GM18520 (cell line): ENCODE data around the gene ARHGAP21.
A peak's percentile ranks its signal among the peaks of the same experiment; 100 is the strongest.

Experiments
- ATAC-seq: cut with Tn5 transposase; IDR thresholded peaks from one replicate; pipeline ENCODE4 v1.9.1; 2021; ENCODE audit not compliant: unreplicated experiment

ARHGAP21 gene

DNA sequence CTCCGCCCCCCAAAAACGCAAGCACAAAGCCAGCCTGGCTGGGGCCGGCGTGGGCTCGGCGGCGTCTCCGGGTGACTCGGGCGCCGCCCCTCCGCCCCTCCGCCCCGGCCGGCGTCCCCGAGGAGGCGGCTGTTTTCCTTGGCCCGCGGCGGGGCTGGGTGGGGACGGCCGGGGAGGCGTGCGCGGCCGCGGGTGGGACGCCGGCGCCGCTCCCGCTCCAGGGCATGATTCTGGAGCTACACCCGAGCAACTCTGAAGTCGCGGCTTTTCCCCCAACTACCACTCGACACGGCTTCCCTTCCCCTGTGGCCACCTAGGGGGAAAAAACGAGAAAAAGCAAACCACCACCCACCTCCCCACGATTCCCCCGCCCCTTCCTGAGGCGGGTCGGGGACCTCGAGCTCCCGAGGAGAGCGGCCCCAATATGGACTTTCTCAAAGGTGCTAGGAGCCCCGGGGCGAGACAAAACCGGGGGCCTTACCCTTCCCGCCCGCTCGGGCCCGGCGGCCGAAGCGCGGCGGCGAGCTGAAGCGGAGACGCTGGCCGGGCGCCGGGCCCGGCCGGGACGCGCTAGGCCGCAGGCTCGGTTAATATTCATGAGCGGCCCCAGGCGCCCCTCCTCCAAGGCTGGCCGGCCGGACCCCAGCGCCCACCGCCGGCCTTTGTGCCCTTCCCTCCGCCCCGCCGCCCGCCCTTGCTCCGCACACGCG, 856 bp downstream of the ARHGAP21 start:
- ATAC-seq = peak; percentile 26

DNA sequence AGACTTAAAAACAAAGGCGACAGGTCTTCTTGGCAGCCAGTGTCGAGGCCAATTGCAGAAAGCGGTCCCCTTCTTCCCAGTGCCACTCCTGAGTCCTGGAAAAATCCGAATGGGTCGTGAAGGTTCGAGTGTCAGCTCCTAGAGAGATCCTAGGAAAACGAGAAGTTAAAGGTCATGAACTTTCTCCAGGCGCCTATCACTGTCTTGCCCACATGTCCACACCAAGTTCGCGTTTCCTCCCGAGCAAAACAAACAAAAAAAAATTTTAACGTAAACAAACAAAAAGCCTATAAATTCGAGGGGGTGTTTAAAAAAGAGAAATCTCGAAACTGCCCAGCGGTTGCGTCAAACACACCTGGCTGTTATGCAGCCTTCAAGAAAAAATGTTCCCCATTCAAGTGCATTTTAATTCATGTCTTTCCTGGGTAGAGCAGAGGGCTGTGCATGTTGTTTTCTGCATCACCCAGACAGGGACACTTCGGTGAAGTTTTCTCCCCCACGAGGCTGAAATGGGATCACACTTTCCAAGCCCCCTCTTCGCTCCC, 1.5 kb downstream of the ARHGAP21 start:
- no peak for ATAC-seq

DNA sequence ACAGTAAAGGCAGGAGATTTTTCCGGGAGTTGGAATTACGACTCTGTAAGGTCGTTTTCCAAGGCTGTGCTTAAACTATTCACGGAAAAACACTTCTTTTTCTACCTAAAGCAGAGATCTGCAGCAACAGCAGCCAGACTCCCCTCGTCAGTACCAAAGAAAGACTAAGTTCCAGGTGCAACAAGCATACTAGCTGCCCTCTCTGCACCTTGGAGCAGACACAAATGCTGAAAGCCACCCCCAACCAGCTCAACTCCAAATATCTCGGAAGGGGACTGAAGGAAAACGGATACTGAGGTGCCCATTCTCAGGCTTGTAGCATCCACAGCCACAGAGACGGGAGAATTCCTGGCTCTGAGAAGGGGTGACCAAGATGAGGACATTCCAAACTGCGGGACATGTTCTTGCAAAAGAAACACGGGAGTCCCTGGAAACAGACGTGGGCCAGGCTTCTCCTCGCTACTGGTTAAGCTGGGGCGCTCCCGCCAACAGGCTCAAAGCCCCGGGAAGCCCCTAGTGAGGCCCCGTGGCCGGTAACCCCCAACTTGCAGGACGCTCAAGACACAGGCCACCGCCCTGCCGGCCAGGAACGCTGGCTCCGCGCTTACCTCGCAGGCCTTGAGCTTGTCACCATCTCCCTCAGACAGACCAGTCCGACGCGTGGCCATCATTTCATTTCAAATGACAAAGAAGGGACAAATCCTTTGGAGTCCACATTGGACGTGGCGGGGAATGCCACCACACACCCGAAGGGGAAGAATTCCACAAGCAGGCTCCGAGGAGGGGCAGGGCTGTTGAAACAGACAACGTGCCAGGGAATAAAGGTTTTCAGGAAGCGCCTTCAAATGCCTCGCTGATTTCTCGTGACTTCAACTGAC, 2.2 kb downstream of the ARHGAP21 start:
- no peak for ATAC-seq

DNA sequence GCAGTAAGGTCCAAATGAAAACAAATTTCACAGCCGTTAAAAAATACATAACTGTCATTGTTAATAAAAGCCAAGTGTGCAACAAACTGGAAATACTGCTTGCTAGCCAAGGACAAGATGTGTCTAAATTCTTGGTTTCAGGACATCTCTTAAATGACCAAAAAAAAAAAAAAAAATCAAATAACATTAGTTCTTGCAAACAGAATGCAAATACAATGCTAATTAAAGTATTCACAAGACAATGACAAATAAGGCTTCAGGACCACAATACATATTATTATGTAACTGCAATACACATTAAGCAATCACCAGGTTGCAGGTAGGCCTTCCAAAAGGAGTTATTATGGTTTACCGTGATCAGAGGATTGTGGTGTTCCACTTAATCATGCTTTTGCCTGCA, 3.6 kb downstream of the ARHGAP21 start:
- no peak for ATAC-seq

DNA sequence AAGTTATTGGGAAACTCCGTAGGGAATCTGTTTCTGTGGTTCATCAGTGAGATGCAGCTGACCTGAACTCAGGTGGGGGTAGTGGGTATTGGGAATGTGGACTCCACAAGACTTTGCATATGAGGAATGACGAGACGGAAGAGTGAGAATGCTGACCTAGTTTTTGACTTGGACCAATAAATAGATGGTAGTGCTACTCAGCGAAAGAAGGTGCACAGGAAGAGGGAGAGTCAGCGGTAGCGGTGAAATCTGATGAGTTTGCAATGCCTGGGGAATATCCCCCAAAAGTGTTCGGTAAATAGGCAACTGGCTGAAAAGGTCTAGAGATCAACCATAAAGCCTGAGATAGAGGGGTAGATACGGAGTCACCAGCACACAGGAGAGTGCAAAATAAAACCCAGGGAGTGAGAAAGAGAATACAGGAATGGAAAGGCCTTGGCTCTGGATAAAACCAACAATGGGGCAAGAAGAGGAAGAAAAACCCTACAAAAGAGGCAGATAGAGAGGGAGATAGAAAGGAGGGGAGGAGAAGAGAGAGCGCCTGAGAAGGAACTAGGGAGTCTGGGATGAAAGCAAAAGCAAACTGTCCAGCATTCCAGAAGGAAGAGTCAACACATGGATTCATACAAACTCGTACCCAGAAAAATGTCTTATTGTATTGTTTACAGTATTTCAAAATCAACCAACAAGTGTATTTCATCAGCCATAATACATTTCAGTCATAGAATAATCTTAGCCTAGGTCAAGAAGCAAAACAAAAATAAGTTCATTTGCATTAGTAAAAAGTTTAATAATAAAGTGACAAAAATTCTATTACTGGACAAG, 5.4 kb downstream of the ARHGAP21 start:
- ATAC-seq = no peak

DNA sequence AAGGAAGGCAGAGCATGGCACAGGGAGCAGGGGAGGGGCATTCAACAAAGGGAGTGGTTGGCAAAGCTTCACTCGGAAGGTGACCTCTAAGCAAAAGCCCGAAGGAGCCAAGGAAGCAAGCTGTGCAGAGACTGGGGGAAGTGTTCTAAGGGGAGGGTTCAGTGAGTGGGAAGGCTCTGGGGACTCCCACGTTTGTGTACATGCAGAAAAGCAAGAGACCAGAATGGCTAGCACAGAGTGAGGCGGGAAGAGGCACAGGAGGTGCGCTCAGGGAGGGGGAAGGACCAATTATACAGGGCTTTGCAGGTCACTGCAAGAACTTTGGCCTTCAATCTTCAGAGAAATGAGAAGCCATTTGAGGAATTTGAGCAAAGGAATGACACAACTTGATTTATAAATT, 7.4 kb downstream of the ARHGAP21 start:
- ATAC-seq = no peak

DNA sequence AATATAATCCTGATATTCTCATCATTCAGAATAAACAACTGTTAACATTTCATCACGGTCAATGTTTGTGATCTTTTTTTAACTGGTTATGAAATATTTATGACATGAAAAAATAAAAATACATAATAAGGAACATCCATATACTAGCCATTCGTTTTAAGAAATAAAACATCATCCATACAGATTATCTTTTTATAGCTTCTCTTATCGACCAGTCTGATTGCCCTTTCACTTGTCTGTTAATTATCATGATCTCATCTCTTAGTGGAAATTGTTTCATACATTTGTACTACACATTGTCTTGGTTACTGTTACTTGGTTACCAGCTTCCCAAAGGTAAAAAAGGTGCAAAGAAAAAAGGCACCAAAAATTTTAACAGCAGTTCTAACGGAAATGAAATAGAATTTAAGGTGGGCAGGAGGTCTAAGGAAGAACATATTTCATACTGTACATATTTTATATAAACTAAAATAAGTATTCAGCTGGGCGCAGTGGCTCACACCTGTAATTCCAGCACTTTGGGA, 8.4 kb downstream of the ARHGAP21 start:
- ATAC-seq = no peak

DNA sequence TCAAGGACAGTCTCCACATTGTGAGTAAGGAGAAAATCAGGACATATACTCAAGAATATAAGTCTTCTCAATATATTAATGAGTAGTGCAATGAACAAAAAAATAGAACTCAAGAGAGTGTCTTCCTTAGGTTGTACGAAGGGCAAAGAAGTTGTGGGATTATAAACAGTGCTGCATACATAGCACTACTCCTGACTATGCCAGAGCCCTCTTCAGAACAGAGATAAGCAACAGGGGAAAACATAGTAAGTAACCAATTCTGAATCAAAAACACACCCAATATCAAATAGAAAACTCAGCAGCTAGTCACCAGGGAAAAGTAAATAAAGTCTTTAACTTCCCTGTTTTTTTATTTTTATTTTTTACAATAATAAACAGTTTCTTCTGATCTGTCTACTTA, 10.6 kb downstream of the ARHGAP21 start:
- ATAC-seq = no peak

DNA sequence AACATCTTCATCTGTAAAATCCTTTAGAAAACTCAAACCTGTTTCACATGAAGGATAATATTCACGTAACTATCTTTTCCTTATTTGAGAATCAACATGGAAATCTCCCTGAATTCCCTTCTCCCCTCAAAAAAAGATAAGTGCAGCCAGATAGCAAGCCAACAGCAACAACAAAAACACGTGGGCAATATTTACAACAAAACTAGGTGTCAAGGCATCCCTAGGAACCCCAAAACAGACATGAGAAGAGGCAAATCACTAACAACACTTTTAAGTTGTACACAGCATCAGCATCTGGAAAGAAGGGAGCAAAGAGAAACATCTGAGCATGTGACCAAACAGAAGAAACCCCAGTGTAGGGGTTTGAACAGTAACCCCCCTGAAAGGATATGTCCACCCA, 12.2 kb downstream of the ARHGAP21 start:
- no peak for ATAC-seq

DNA sequence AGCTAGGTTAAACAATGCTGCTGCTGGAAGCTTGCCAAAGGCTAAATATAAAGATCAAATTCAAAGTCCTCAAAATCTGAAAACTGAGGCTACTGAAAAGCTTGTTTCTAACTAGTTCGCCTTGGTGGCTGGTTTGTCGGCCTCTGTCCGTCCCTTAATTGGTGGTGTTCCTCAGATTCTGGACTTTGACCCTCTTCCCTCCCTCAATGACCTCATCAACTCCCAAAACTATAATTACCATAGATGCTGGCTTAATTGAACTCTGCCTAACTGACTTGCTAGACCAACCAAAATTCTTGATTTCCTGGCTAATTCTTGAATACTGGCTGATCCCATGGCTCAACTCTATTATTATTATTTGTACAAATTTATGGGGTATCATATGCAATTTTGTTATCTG, 15.6 kb downstream of the ARHGAP21 start:
- ATAC-seq = no peak

DNA sequence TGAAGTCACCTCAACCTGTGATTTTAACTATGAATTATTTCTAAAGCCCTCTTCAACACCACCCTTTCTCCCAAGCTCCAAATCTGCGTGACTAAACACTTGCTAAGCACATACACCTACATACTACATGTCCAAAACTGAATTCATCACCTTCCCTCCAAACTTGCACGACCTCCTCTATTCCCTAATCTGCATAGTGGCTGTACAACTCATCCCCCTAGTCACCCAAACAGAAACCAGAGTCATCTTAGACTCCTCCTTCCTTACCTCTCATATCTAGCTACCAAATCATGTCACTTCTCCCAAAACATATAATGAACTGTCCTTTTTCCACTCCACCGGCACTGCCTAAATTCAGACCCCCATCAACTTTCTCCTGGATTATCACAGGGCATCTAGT, 16.2 kb downstream of the ARHGAP21 start:
- peak; percentile 69 for ATAC-seq

DNA sequence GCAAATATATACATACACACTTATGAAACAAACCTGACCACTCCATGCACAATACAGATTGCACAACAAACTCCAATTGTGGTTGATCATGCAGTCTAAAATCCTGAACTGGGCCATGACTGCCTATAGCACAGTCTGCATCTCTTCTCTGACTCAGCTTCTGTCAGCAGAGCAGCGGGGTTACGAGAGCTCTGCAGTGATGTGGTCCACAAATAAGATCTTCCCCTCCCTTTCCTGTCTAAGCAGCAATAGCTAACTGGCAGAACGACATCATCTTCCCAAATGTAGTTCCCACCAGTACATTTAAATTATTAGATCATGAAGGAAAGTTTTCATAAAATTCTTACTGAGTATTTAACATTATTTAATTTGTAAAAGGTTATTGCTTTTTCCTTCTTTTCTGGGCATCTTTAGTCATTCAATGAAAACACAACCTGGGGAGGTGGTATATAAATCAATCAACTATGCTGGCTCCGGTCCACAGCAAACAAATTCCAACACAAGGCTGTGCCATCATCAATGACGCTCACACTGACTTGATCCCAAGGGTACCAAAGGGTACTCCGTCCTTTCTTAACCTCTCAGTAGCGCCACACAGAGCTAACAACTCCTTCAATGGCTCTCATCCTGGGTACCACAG, 17.1 kb downstream of the ARHGAP21 start:
- no peak for ATAC-seq

DNA sequence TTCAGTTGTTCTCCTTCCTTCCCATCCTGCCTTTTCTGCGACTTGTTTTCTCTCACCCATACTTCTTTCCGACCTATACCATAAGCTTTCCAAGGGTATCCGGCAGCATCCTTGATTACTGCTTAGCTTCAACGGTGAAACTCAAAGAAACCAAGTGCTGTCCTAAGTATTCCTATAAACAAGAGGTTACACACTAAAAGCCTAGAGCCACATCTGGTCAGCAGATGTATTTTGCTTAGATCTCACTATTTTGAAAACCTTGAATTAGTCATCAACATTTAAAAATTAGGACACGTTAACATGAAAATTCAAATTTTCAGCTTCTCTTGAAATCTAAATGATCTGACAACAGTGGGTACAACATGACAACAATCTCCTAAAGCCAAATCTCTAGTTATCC, 20.0 kb downstream of the ARHGAP21 start:
- no peak for ATAC-seq

DNA sequence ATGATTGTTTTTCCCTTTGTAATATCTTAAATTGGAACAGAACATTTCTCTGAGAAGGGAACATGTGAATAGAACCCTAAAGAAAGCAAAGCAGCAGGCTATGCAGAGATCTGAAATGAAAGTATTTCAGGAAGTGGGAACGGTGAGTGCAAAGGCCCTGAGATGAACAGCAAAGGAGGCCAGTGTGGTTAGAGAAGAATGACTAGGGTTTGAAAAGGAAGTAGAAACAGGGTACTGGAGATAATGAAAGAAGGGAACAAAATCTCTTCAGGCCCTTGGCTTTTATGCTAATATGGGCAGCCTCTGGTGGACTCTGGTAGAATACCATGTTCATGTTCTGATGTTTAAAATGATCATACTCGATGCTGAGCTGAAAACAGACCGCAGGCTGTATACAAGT, 22.2 kb downstream of the ARHGAP21 start:
- ATAC-seq = peak; percentile 53

DNA sequence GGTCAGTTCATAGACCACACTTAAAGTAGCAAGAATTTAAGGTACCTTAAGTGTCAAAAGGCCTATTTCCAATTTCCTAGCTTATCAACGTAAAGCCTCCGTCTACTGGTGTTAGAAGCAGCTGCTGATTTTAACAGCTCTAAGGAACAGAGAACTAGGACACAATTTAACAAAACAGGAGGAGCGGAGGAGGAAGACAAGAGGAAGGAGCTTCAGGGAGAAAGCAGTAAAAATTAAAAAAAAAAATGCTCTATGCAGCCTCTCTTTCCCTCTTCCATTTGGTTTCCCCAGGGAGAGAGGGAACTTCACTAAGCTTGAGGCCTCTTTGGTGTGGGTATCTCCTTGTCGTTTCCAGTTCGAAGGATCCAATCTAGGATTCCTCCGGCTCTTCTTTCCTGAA, 22.7 kb downstream of the ARHGAP21 start:
- ATAC-seq = no peak

DNA sequence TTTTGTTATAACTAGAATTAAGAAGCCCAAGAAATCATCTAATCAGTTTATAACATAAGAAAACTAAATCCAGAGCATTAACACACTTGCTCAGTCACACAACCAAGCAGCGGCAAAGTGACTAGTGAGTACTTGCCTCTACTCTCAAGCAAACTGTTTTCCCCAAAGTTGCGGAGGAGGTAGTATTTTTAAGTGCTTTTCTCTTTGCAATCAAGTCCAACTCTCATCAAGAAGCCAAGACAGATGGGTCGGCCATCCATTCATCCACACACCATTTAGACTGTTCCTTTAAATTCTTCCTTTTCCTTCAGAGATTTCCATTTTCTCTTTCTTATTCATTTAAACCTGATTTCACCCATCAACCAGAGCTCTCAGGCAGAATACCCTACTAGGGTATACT, 25.4 kb downstream of the ARHGAP21 start:
- no peak for ATAC-seq

DNA sequence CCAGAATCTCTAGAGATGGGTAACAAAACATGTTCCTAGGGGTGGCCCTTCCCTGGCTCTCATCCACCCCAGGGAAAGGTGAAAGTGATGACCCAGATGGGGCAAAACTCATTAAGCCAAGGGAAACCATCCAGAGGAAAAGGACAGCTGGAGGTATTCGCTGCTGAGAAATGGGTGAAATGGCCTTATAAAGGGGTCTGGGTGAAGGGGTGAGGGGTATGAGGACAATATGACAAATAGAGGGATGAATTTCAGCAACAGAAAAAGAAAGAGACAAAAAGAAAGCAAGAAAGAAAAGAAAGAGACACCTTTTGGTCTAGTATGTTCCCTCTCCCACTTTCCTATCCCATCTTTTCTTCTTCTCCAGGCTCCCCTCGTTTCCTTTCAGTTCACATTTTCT, 26.6 kb downstream of the ARHGAP21 start:
- no peak for ATAC-seq

DNA sequence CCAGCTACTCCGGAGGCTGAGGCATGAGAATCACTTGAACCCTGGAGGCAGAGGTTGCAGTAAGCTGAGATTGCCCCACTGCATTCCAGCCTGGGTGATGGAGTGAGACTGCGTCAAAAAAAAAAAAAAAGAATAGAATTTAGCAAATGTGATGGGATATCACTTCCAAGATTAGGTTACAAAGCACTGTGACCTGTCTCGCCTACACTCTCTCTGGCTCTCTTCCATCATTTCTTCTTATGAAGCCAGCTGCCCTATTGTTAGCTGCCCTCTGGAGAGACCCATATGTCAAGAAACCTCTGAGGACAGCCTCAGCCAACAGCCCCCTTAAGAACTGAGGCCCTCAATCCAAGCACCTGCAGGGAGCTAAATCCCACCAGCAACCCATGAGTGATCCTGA, 28.2 kb downstream of the ARHGAP21 start:
- ATAC-seq = no peak

DNA sequence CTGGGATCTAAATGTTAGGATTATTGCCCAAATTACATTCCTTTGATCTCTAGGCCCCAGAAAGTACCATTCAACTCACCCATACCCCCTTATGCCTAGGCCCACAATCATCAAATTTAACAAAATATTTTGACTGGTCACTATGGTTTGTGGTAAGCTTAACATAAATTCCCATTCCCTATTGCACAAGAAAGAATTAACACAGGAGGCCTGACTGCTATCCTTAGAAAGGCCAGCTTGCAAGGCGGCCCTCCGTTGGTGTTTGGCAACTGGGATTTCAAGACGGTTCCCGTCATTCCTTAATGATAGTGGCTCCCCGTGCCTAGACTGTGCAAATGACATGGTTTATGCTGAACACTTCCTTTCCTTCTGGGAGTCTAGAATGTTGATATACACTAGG, 29.6 kb downstream of the ARHGAP21 start:
- no peak for ATAC-seq

DNA sequence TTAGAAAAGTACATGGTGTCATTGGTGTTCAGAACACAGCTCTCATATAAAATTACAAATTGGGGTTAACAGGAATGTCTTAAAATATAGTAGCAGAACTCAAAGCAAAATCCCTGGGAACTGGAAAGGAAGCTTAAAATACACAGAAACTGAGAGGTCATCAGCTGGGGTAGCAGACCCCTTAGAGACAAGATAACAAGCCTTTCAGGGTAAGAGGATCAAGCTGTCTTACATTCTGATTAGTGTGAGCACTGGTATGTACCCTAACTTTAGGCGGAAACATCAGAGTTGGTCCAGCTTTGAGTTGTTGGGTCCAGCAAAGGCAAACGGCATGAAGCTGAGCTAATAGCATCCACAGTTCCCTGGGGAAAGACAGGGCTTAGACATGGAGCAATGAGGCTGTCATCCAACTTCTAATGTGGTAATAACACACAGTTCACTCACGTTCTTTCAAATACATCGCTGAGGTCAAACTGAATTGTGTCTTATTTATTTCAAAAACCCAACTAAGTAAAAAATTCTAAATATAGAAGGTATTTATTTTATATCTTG, 32.6 kb downstream of the ARHGAP21 start:
- ATAC-seq = no peak
